WTC11 (cell line): ENCODE measurements around the gene HSF5. TPM values are rescaled to one million over a fixed set of nuclear protein-coding genes. Genes with fewer than 3 reads are reported as not detected.

ENCODE experiments used
- ATAC-seq: fragments of 200-7000 bp; cut with Tn5 transposase; 2 replicates; pipeline ENCODE4 v1.10.0; 2021; ENCODE audit warnings: mild to moderate bottlenecking, moderate library complexity
- CTCF ChIA-PET: fragments of 300-600 bp; sonication (Branson Sonifier 250); formaldehyde crosslinking; loops from one replicate; lab custom pipeline; 2021; ENCODE audit warnings: antibody characterized with exemption; lab: Charles Lee
- POLR2A ChIA-PET: fragments of 350-600 bp; sonication (Branson Sonifier 250); formaldehyde crosslinking; loops from one replicate; lab custom pipeline; 2021; ENCODE audit warnings: antibody characterized with exemption; lab: Charles Lee
- DNase-seq: peaks from one replicate; pipeline ENCODE4 v3.0.0; 2021; ENCODE audit warnings: low spot score
- H3K27ac Mint-ChIP-seq: 2 replicates; pipeline ENCODE4 v1.8.0; 2021; ENCODE audit warnings: mixed read lengths
- H3K27me3 Mint-ChIP-seq: 2 replicates; pipeline ENCODE4 v1.8.0; 2021; ENCODE audit warnings: low read depth, mild to moderate bottlenecking, moderate library complexity, mixed read lengths
- H3K36me3 Mint-ChIP-seq: 2 replicates; pipeline ENCODE4 v1.8.0; 2021; ENCODE audit warnings: mixed read lengths
- H3K4me1 Mint-ChIP-seq: 2 replicates; pipeline ENCODE4 v1.8.0; 2022; ENCODE audit warnings: mixed read lengths
- H3K4me3 Mint-ChIP-seq: 2 replicates; pipeline ENCODE4 v1.8.0; 2021; ENCODE audit warnings: mild to moderate bottlenecking, moderate library complexity, mixed read lengths
- H3K9me3 Mint-ChIP-seq: 2 replicates; pipeline ENCODE4 v1.8.0; 2021; ENCODE audit warnings: mixed read lengths
- ATF6 ChIP-seq: sonication (generic); formaldehyde crosslinking; IDR thresholded peaks from 2 replicates; pipeline ENCODE4 v1.8.1; 2023; ENCODE audit warnings: mild to moderate bottlenecking, missing genetic modification reagents
- CREM ChIP-seq: sonication (generic); formaldehyde crosslinking; IDR thresholded peaks from 2 replicates; pipeline ENCODE4 v1.8.1; 2022; ENCODE audit warnings: mild to moderate bottlenecking, missing genetic modification reagents, moderate library complexity
- E2F4 ChIP-seq: sonication (generic); formaldehyde crosslinking; IDR thresholded peaks from 2 replicates; pipeline ENCODE4 v1.8.1; 2022; ENCODE audit warnings: low read depth, mild to moderate bottlenecking, moderate library complexity, missing genetic modification reagents, borderline replicate concordance
- ETV6 ChIP-seq: sonication (generic); formaldehyde crosslinking; IDR thresholded peaks from 2 replicates; pipeline ENCODE4 v1.8.1; 2022; ENCODE audit warnings: mild to moderate bottlenecking, missing genetic modification reagents
- FOXK1 ChIP-seq: sonication (generic); formaldehyde crosslinking; IDR thresholded peaks from 2 replicates; pipeline ENCODE4 v1.8.0; 2022; ENCODE audit warnings: mild to moderate bottlenecking, moderate library complexity, missing genetic modification reagents
- FOXP1 ChIP-seq: sonication (generic); formaldehyde crosslinking; IDR thresholded peaks from 2 replicates; pipeline ENCODE4 v1.8.0; 2022; ENCODE audit warnings: missing genetic modification reagents, mild to moderate bottlenecking, moderate library complexity, borderline replicate concordance
- GABPB1 ChIP-seq: sonication (generic); formaldehyde crosslinking; IDR thresholded peaks from 2 replicates; pipeline ENCODE4 v1.8.1; 2023; ENCODE audit warnings: mild to moderate bottlenecking, missing genetic modification reagents
- HMGA2 ChIP-seq: fragments of 250-450 bp; sonication (Bioruptor Pico); IDR thresholded peaks from 2 replicates; pipeline ENCODE4 v1.4.0; 2021; ENCODE audit warnings: mild to moderate bottlenecking, moderate library complexity
- IRF2 ChIP-seq: sonication (generic); formaldehyde crosslinking; IDR thresholded peaks from 2 replicates; pipeline ENCODE4 v1.8.0; 2022; ENCODE audit warnings: low read depth, missing genetic modification reagents, borderline replicate concordance
- JAZF1 ChIP-seq: fragments of 250-450 bp; sonication (Bioruptor Pico); IDR thresholded peaks from 2 replicates; pipeline ENCODE4 v1.9.0; 2021; ENCODE audit warnings: moderate library complexity, mild to moderate bottlenecking, inconsistent platforms
- JUN ChIP-seq: sonication (generic); formaldehyde crosslinking; IDR thresholded peaks from 2 replicates; pipeline ENCODE4 v1.8.0; 2023; ENCODE audit warnings: mild to moderate bottlenecking, missing genetic modification reagents
- KAT7 ChIP-seq: sonication (generic); formaldehyde crosslinking; IDR thresholded peaks from 2 replicates; pipeline ENCODE4 v1.8.1; 2023; ENCODE audit warnings: missing genetic modification reagents, mild to moderate bottlenecking, borderline replicate concordance
- MLX ChIP-seq: sonication (generic); formaldehyde crosslinking; IDR thresholded peaks from 2 replicates; pipeline ENCODE4 v1.8.1; 2023; ENCODE audit warnings: mild to moderate bottlenecking, missing genetic modification reagents, moderate library complexity
- MXD4 ChIP-seq: fragments of 250-450 bp; sonication (Bioruptor Pico); IDR thresholded peaks from 2 replicates; pipeline ENCODE4 v1.8.0; 2021; ENCODE audit warnings: mild to moderate bottlenecking, moderate library complexity, borderline replicate concordance
- NFATC4 ChIP-seq: fragments of 250-450 bp; sonication (Bioruptor Pico); IDR thresholded peaks from 2 replicates; pipeline ENCODE4 v1.9.0; 2021; ENCODE audit warnings: mild to moderate bottlenecking
- NFE2L1 ChIP-seq: sonication (generic); formaldehyde crosslinking; IDR thresholded peaks from 2 replicates; pipeline ENCODE4 v1.8.1; 2023; ENCODE audit warnings: missing genetic modification reagents
- NR3C1 ChIP-seq: sonication (generic); formaldehyde crosslinking; conservative IDR thresholded peaks from 2 replicates; pipeline ENCODE4 v1.8.1; 2023; ENCODE audit warnings: low read depth, mild to moderate bottlenecking, missing genetic modification reagents
- SMAD4 ChIP-seq: sonication (generic); formaldehyde crosslinking; IDR thresholded peaks from 2 replicates; pipeline ENCODE4 v1.8.0; 2022; ENCODE audit warnings: mild to moderate bottlenecking, missing genetic modification reagents
- TCF7 ChIP-seq: sonication (generic); formaldehyde crosslinking; IDR thresholded peaks from 2 replicates; pipeline ENCODE4 v1.8.0; 2022; ENCODE audit warnings: mild to moderate bottlenecking, low read depth, missing genetic modification reagents, moderate library complexity
- TEAD4 ChIP-seq: sonication (generic); formaldehyde crosslinking; IDR thresholded peaks from 2 replicates; pipeline ENCODE4 v1.8.0; 2022; ENCODE audit warnings: mild to moderate bottlenecking, missing genetic modification reagents
- ZNF281 ChIP-seq: sonication (generic); formaldehyde crosslinking; IDR thresholded peaks from 2 replicates; pipeline ENCODE4 v1.8.0; 2023; ENCODE audit warnings: mild to moderate bottlenecking, missing genetic modification reagents
- ZNF416 ChIP-seq: fragments of 250-450 bp; sonication (Bioruptor Pico); IDR thresholded peaks from 2 replicates; pipeline ENCODE4 v1.9.0; 2021; ENCODE audit warnings: mild to moderate bottlenecking, inconsistent platforms
- ZNF423 ChIP-seq: fragments of 250-450 bp; sonication (Bioruptor Pico); IDR thresholded peaks from 2 replicates; pipeline ENCODE4 v2.1.2; 2022; ENCODE audit warnings: mild to moderate bottlenecking, moderate library complexity
- total RNA-seq: library from RNA; stranded (reverse); gene quantifications from 3 replicates; pipeline ENCODE4 v1.2.3, GENCODE V29; 2021
- TF ChIP-seq, protein P1 (sequence below): fragments of 200-600 bp; IDR thresholded peaks from 2 replicates; pipeline ENCODE4 v1.8.0; 2022; ENCODE audit warnings: antibody characterized with exemption
- TF ChIP-seq, protein P2 (sequence below): fragments of 250-450 bp; sonication (Bioruptor Pico); IDR thresholded peaks from 2 replicates; pipeline ENCODE4 v2.1.2; 2022; ENCODE audit warnings: mild to moderate bottlenecking, moderate library complexity

The HSF5 gene
- total RNA-seq, 1 experiment from 2014 or later, result 0.09 TPM

GRCh38 chr17:58371300-58371950 is 116.8 kb downstream of the HSF5 start:
- H3K27ac Mint-ChIP-seq, result no peak overlapping the region
- POLR2A ChIA-PET, result interaction anchor here (1.1 kb wide), 1 partner anchor 9 kb away, joined by 3 read pairs; no protein-coding TSS in a partner anchor
- H3K4me3 Mint-ChIP-seq, result no peak overlapping the region
- H3K9me3 Mint-ChIP-seq, result no peaks in the 10 kb centered on the region
- no peak for DNase-seq
- H3K4me1 Mint-ChIP-seq, result peaks cover 15% of the 10 kb centered on the region
- no peaks in the 10 kb centered on the region for H3K36me3 Mint-ChIP-seq
- CTCF ChIA-PET, result interaction anchor here (1.0 to 1.8 kb wide), 3 partner anchors 46 to 54 kb away, joined by 3 to 5 read pairs (median 4); partner anchors contain the start of gene RNF43
- TF ChIP-seq, protein P1, sequence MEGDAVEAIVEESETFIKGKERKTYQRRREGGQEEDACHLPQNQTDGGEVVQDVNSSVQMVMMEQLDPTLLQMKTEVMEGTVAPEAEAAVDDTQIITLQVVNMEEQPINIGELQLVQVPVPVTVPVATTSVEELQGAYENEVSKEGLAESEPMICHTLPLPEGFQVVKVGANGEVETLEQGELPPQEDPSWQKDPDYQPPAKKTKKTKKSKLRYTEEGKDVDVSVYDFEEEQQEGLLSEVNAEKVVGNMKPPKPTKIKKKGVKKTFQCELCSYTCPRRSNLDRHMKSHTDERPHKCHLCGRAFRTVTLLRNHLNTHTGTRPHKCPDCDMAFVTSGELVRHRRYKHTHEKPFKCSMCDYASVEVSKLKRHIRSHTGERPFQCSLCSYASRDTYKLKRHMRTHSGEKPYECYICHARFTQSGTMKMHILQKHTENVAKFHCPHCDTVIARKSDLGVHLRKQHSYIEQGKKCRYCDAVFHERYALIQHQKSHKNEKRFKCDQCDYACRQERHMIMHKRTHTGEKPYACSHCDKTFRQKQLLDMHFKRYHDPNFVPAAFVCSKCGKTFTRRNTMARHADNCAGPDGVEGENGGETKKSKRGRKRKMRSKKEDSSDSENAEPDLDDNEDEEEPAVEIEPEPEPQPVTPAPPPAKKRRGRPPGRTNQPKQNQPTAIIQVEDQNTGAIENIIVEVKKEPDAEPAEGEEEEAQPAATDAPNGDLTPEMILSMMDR, result no peak
- no peak for TF ChIP-seq ATF6 (CRISPR knock-in tag)
- no peak for TF ChIP-seq CREM
- TF ChIP-seq HMGA2 (CRISPR knock-in tag), result no peak
- no peak for TF ChIP-seq FOXP1 (CRISPR knock-in tag)
- TF ChIP-seq NFATC4, result no peak
- TF ChIP-seq, protein P2, sequence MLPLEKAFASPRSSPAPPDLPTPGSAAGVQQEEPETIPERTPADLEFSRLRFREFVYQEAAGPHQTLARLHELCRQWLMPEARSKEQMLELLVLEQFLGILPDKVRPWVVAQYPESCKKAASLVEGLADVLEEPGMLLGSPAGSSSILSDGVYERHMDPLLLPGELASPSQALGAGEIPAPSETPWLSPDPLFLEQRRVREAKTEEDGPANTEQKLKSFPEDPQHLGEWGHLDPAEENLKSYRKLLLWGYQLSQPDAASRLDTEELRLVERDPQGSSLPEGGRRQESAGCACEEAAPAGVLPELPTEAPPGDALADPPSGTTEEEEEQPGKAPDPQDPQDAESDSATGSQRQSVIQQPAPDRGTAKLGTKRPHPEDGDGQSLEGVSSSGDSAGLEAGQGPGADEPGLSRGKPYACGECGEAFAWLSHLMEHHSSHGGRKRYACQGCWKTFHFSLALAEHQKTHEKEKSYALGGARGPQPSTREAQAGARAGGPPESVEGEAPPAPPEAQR (CRISPR knock-in tag), result no peak
- no peak for TF ChIP-seq E2F4
- no peak for TF ChIP-seq IRF2 (CRISPR knock-in tag)
- no peak for TF ChIP-seq SMAD4 (CRISPR knock-in tag)
- no peak for TF ChIP-seq NR3C1 (CRISPR knock-in tag)
- TF ChIP-seq ZNF416, result no peak
- TF ChIP-seq ETV6 (CRISPR knock-in tag), result no peak
- no peak for TF ChIP-seq JUN
- ATAC-seq, result no peak
- H3K27me3 Mint-ChIP-seq, result no peaks in the 10 kb centered on the region

- no peaks in the 10 kb centered on the region for H3K27me3 Mint-ChIP-seq
- peaks cover 8% of the 10 kb centered on the region for H3K4me1 Mint-ChIP-seq
- no peak for ATAC-seq
- DNase-seq, result no peak
- H3K4me3 Mint-ChIP-seq, result no peak overlapping the region
- no peak overlapping the region for H3K27ac Mint-ChIP-seq
- no peaks in the 10 kb centered on the region for H3K36me3 Mint-ChIP-seq
- CTCF ChIA-PET, result interaction anchor here (1.0 to 1.1 kb wide), 2 partner anchors 47 to 53 kb away, joined by 3 to 4 read pairs; partner anchors contain the start of gene RNF43
- no peaks in the 10 kb centered on the region for H3K9me3 Mint-ChIP-seq
- POLR2A ChIA-PET, result interaction anchor here (1.1 kb wide), 1 partner anchor 9 kb away, joined by 3 read pairs; no protein-coding TSS in a partner anchor
- TF ChIP-seq KAT7 (CRISPR knock-in tag), result no peak
- TF ChIP-seq GABPB1, result no peak
- no peak for TF ChIP-seq JAZF1 (CRISPR knock-in tag)
- no peak for TF ChIP-seq ZNF423 (CRISPR knock-in tag)
- no peak for TF ChIP-seq ZNF281 (CRISPR knock-in tag)
- TF ChIP-seq MXD4, result no peak
- TF ChIP-seq MLX, result no peak
- no peak for TF ChIP-seq ETV6 (CRISPR knock-in tag)
- no peak for TF ChIP-seq NFE2L1
- TF ChIP-seq TCF7 (CRISPR knock-in tag), result no peak
- TF ChIP-seq E2F4, result no peak
- no peak for TF ChIP-seq FOXK1 (CRISPR knock-in tag)
- TF ChIP-seq TEAD4 (CRISPR knock-in tag), result no peak
These were observed 117.5 kb downstream of the HSF5 start for GRCh38 chr17:58370716-58371115.
